PC-9 (cell line): ENCODE measurements around the gene PBX4.

Experiments
- CTCF ChIP-seq: fragments of 200-600 bp; sonication (generic); conservative IDR thresholded peaks from 2 replicates; pipeline ENCODE4 v1.6.1; 2017; ENCODE audit warnings: mixed run types, antibody characterized with exemption, mild to moderate bottlenecking, moderate library complexity
- EZH2 ChIP-seq: fragments of 200-600 bp; sonication (generic); IDR thresholded peaks from 2 replicates; pipeline ENCODE4 v1.8.0; 2017; ENCODE audit warnings: antibody characterized with exemption, low read depth

- TF ChIP-seq CTCF (no peak), EZH2 (no peak)
Observed at GRCh38 chr19:19619181-19619848, 828 bp upstream of the PBX4 start.
